ENCODE data around the gene KCNS3.

KCNS3 gene

GRCh38 chr2:17979707-17980106 is 101.2 kb downstream of the KCNS3 start:
- POLR2A ChIA-PET = no interaction called here
- CTCF ChIA-PET = no interaction called here
- no peak for TF ChIP-seq ELF4 (IDR thresholded peaks at IDR 0.05)
- no peak for TF ChIP-seq NFRKB (IDR thresholded peaks at IDR 0.05)
- TF ChIP-seq LEF1 (IDR thresholded peaks at IDR 0.05; ENCODE audit: borderline replicate concordance) = no peak
- TF ChIP-seq FOXM1 (IDR thresholded peaks at IDR 0.05; ENCODE audit: borderline replicate concordance) = no peak
- no peak for TF ChIP-seq FOXK2 (IDR thresholded peaks at IDR 0.05)
- TF ChIP-seq FOXA1 (IDR thresholded peaks at IDR 0.05) = no peak
- TF ChIP-seq L3MBTL2 (conservative IDR thresholded peaks at IDR 0.05) = no peak
- TF ChIP-seq, protein P1, sequence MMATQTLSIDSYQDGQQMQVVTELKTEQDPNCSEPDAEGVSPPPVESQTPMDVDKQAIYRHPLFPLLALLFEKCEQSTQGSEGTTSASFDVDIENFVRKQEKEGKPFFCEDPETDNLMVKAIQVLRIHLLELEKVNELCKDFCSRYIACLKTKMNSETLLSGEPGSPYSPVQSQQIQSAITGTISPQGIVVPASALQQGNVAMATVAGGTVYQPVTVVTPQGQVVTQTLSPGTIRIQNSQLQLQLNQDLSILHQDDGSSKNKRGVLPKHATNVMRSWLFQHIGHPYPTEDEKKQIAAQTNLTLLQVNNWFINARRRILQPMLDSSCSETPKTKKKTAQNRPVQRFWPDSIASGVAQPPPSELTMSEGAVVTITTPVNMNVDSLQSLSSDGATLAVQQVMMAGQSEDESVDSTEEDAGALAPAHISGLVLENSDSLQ (IDR thresholded peaks at IDR 0.05) = no peak
- TF ChIP-seq HDGF (IDR thresholded peaks at IDR 0.05; ENCODE audit: borderline replicate concordance) = no peak
- TF ChIP-seq ARNT (IDR thresholded peaks at IDR 0.05) = no peak
- DNase-seq (ENCODE audit: extremely low spot score) = no peak

GRCh38 chr2:17981936-17982335 is 103.5 kb downstream of the KCNS3 start:
- no peak for TF ChIP-seq FOXK2 (IDR thresholded peaks at IDR 0.05)
- no peak for TF ChIP-seq TARDBP (IDR thresholded peaks at IDR 0.05)
- no peak for TF ChIP-seq LEF1 (IDR thresholded peaks at IDR 0.05; ENCODE audit: borderline replicate concordance)
- no peak for TF ChIP-seq L3MBTL2 (conservative IDR thresholded peaks at IDR 0.05)
- no peak for TF ChIP-seq ELF4 (IDR thresholded peaks at IDR 0.05)
- TF ChIP-seq ARNT (IDR thresholded peaks at IDR 0.05) = no peak
- no peak for TF ChIP-seq HDGF (IDR thresholded peaks at IDR 0.05; ENCODE audit: borderline replicate concordance)
- TF ChIP-seq FOXA1 (IDR thresholded peaks at IDR 0.05) = no peak
- no peak for TF ChIP-seq FOXM1 (IDR thresholded peaks at IDR 0.05; ENCODE audit: borderline replicate concordance)
- TF ChIP-seq BHLHE40 (IDR thresholded peaks at IDR 0.05; ENCODE audit: borderline replicate concordance) = no peak
- TF ChIP-seq, protein P1 (IDR thresholded peaks at IDR 0.05) = no peak
- no peak for TF ChIP-seq CTBP1 (IDR thresholded peaks at IDR 0.05; ENCODE audit: borderline replicate concordance)
- TF ChIP-seq ZNF384 (IDR thresholded peaks at IDR 0.05) = no peak
- TF ChIP-seq NFRKB (IDR thresholded peaks at IDR 0.05) = no peak
- no peak for TF ChIP-seq SP1 (IDR thresholded peaks at IDR 0.05)
- CTCF ChIA-PET = no interaction called here
- no peak for DNase-seq (ENCODE audit: extremely low spot score)
- POLR2A ChIA-PET = no interaction called here

All from HEK293T (cell line).